H1 (cell line): ENCODE results near the gene ZNF219. TPM values are rescaled to one million over a fixed set of nuclear protein-coding genes. Genes with fewer than 3 reads are reported as not detected.

ENCODE experiments used
- CTCF ChIA-PET: fragments of 300-600 bp; sonication (Branson Sonifier 250); formaldehyde crosslinking; loops from one replicate; lab custom pipeline; 2021; ENCODE audit not compliant: partially characterized antibody; lab: Charles Lee
- POLR2A ChIA-PET: fragments of 300-600 bp; sonication (Branson Sonifier 250); formaldehyde crosslinking; loops from one replicate; lab custom pipeline; 2021; ENCODE audit warnings: inconsistent platforms; ENCODE audit not compliant: partially characterized antibody; lab: Charles Lee
- DNase-seq, 2 experiments: peaks; one replicate each; pipeline versions ENCODE4 v3.0.0 to v3.0.0-alpha.2; 2010 to 2022; ENCODE audit warnings: low spot score in 2 of 2, low read depth in 1 of 2, mixed read lengths in 1 of 2
- FAIRE-seq: peaks from 2 replicates; lab custom pipeline; 2011; peaks lifted over from hg19 to GRCh38; lab: Jason Lieb, UNC
- H2AFZ ChIP-seq: 2 replicates; pipeline ENCODE4 v1.8.1; 2012; ENCODE audit warnings: low read length, inconsistent platforms
- H2AK5ac ChIP-seq: 2 replicates; pipeline ENCODE4 v1.6.1; 2013; ENCODE audit warnings: low read depth, low read length
- H2BK120ac ChIP-seq: replicated peaks from 2 replicates; pipeline ENCODE3; 2013; ENCODE audit warnings: low read depth, low read length, inconsistent platforms
- H2BK12ac ChIP-seq: 2 replicates; pipeline ENCODE4 v1.6.1; 2013; ENCODE audit warnings: low read depth, low read length
- H2BK15ac ChIP-seq: 2 replicates; pipeline ENCODE4 v1.6.1; 2013; ENCODE audit warnings: low read length
- H2BK20ac ChIP-seq: 2 replicates; pipeline ENCODE4 v1.6.1; 2013; ENCODE audit warnings: low read length
- H2BK5ac ChIP-seq: 2 replicates; pipeline ENCODE4 v1.6.1; 2013; ENCODE audit warnings: low read depth, low read length
- H3K14ac ChIP-seq: 2 replicates; pipeline ENCODE4 v1.6.1; 2013; ENCODE audit warnings: inconsistent platforms; ENCODE audit not compliant: insufficient read length
- H3K18ac ChIP-seq: 2 replicates; pipeline ENCODE4 v1.6.1; 2013; ENCODE audit warnings: low read length; ENCODE audit errors: extremely low read depth
- H3K23ac ChIP-seq: 2 replicates; pipeline ENCODE4 v1.6.1; 2013; ENCODE audit warnings: inconsistent platforms; ENCODE audit not compliant: insufficient read length
- H3K23me2 ChIP-seq: 2 replicates; pipeline ENCODE4 v1.6.1; 2013; ENCODE audit warnings: low read depth, low read length
- H3K27ac ChIP-seq: 2 replicates; pipeline ENCODE4 v1.6.1; 2011; ENCODE audit warnings: low read depth, low read length, inconsistent platforms
- H3K27me3 ChIP-seq, 4 experiments: replicated peaks in 1 of 4; 1 replicate in 1 of 4; 2 replicates in 3 of 4; pipeline versions ENCODE4 v1.6.1 to v1.8.1; 2011 to 2013; ENCODE audit warnings: low read length in 3 of 4, mild to moderate bottlenecking in 3 of 4, inconsistent platforms in 2 of 4, mixed read lengths in 2 of 4, moderate library complexity in 1 of 4; ENCODE audit not compliant: control insufficient read depth in 3 of 4, insufficient read depth in 3 of 4; ENCODE audit errors: extremely low read depth in 1 of 4
- H3K36me3 ChIP-seq, 4 experiments: 2 replicates each; pipeline versions ENCODE4 v1.6.1 to v1.8.1; 2011 to 2013; ENCODE audit warnings: mild to moderate bottlenecking in 4 of 4, low read length in 3 of 4, moderate library complexity in 2 of 4, control low read depth in 1 of 4, inconsistent platforms in 1 of 4; ENCODE audit not compliant: insufficient read depth in 4 of 4, control insufficient read depth in 2 of 4
- H3K4ac ChIP-seq: replicated peaks from 2 replicates; pipeline ENCODE3; 2013; ENCODE audit warnings: low read length, low read depth, mixed read lengths, inconsistent platforms; ENCODE audit not compliant: insufficient read length
- H3K4me1 ChIP-seq, 4 experiments: replicated peaks in 1 of 4; 1 replicate in 1 of 4; 2 replicates in 3 of 4; pipeline versions ENCODE4 v1.6.1 to v1.8.1; 2011 to 2013; ENCODE audit warnings: low read length in 3 of 4, inconsistent platforms in 2 of 4, mixed read lengths in 1 of 4; ENCODE audit not compliant: insufficient read depth in 4 of 4, control insufficient read depth in 3 of 4
- H3K4me2 ChIP-seq, 2 experiments: 2 replicates each; pipeline versions ENCODE4 v1.6.1 to v1.8.1; 2011 to 2013; ENCODE audit warnings: low read depth in 2 of 2, low read length in 2 of 2, control low read depth in 1 of 2, inconsistent platforms in 1 of 2, mild to moderate bottlenecking in 1 of 2; ENCODE audit not compliant: insufficient read depth in 1 of 2
- H3K4me3 ChIP-seq, 4 experiments: fragments of 200-600, 300-600 bp in 1 of 4; sonication (generic), shearing (Covaris generic), sonication (Bioruptor Twin) in 1 of 4; 2 replicates each; pipeline versions ENCODE4 v1.5.1 to v1.8.1; 2011 to 2016; ENCODE audit warnings: low read length in 4 of 4, low read depth in 3 of 4, control low read depth in 2 of 4, inconsistent platforms in 2 of 4, mild to moderate bottlenecking in 2 of 4, mixed read lengths in 1 of 4, moderate library complexity in 1 of 4; ENCODE audit not compliant: insufficient read depth in 2 of 4; ENCODE audit errors: extremely low read depth in 1 of 4
- H3K56ac ChIP-seq: replicated peaks from 2 replicates; pipeline ENCODE3; 2013; ENCODE audit warnings: low read depth, mild to moderate bottlenecking, mixed read lengths, low read length, inconsistent platforms; ENCODE audit not compliant: insufficient read length
- H3K79me1 ChIP-seq: 2 replicates; pipeline ENCODE4 v1.6.1; 2013; ENCODE audit warnings: low read depth, low read length, control low read depth
- H3K79me2 ChIP-seq, 2 experiments: 2 replicates each; pipeline versions ENCODE4 v1.6.1 to v1.8.1; 2012 to 2013; ENCODE audit warnings: low read length in 2 of 2, mild to moderate bottlenecking in 2 of 2, inconsistent platforms in 1 of 2; ENCODE audit not compliant: insufficient read depth in 2 of 2, control insufficient read depth in 1 of 2
- H3K9ac ChIP-seq, 4 experiments: replicated peaks in 1 of 4; 1 replicate in 1 of 4; 2 replicates in 3 of 4; pipeline versions ENCODE4 v1.6.1 to v1.8.1; 2011 to 2013; ENCODE audit warnings: low read depth in 3 of 4, low read length in 3 of 4, control low read depth in 2 of 4, mild to moderate bottlenecking in 2 of 4, moderate library complexity in 2 of 4, inconsistent platforms in 1 of 4; ENCODE audit errors: extremely low read depth in 1 of 4
- H3K9me3 ChIP-seq, 2 experiments: 2 replicates each; pipeline versions ENCODE4 v1.6.1 to v1.8.1; 2012 to 2013; ENCODE audit warnings: mild to moderate bottlenecking in 2 of 2, moderate library complexity in 2 of 2, control low read depth in 1 of 2, inconsistent platforms in 1 of 2, low read depth in 1 of 2, low read length in 1 of 2, mixed read lengths in 1 of 2; ENCODE audit not compliant: insufficient read depth in 2 of 2
- H4K20me1 ChIP-seq, 2 experiments: replicated peaks in 1 of 2; 2 replicates each; pipeline versions ENCODE3 to v1.8.1; 2011 to 2013; ENCODE audit warnings: inconsistent platforms in 2 of 2, low read length in 2 of 2, mild to moderate bottlenecking in 1 of 2; ENCODE audit not compliant: insufficient read depth in 2 of 2, control insufficient read depth in 1 of 2
- H4K5ac ChIP-seq: 2 replicates; pipeline ENCODE4 v1.6.1; 2013; ENCODE audit warnings: low read length, low read depth, mixed read lengths, inconsistent platforms; ENCODE audit not compliant: insufficient read length
- H4K8ac ChIP-seq: 2 replicates; pipeline ENCODE4 v1.8.0; 2013; ENCODE audit warnings: mild to moderate bottlenecking, moderate library complexity, low read length, inconsistent platforms; ENCODE audit not compliant: insufficient read depth; ENCODE audit errors: extremely low read depth
- H4K91ac ChIP-seq: replicated peaks from 2 replicates; pipeline ENCODE3; 2013; ENCODE audit warnings: low read length, mixed read lengths, inconsistent platforms; ENCODE audit not compliant: insufficient read length
- CBX5 ChIP-seq: fragments of 300-800, 300-1000 bp; sonication (generic); IDR thresholded peaks from 2 replicates; pipeline ENCODE4 v1.7.1; 2016; ENCODE audit warnings: antibody characterized with exemption, low read length, low read depth
- TCF12 ChIP-seq: IDR thresholded peaks from 2 replicates; pipeline ENCODE4 v1.6.1; 2011; ENCODE audit warnings: low read depth, mild to moderate bottlenecking, low read length
- WGBS, 2 experiments: shearing (Covaris generic) in 1 of 2; methylation state at CpG; one replicate each; pipeline versions ENCODE4 v1.1.6 to v1.1.7; 2013 to 2015; ENCODE audit warnings: low lambda C conversion rate in 2 of 2, mixed read lengths in 2 of 2, inconsistent platforms in 1 of 2, low coverage in 1 of 2, missing lambda C conversion rate in 1 of 2; ENCODE audit not compliant: insufficient replicate concordance in 2 of 2, insufficient coverage in 1 of 2, insufficient read length in 1 of 2; ENCODE audit errors: extremely low coverage in 1 of 2, missing lambda C conversion rate in 1 of 2; 5-methylcytosine and 5-hydroxymethylcytosine counted together
- polyA plus RNA-seq, 7 experiments: library from polyadenylated mRNA; depleted of rRNA in 3 of 7; stranded (reverse) in 5 of 7; unstranded in 2 of 7; fragments of >200 nt in 5 of 7; fragments of 200-250 nt in 2 of 7; gene quantifications; 1 replicate in 5 of 7; 2 replicates in 1 of 7; 4 replicates in 1 of 7; pipeline versions ENCODE4 v1.2.1 to v1.2.3, GENCODE V29; 2011 to 2013; ENCODE audit warnings: missing spikeins in 2 of 7, mixed read lengths in 2 of 7
- total RNA-seq: library from RNA; stranded (reverse); fragmentation: NEBNext Ultra II Directional; extraction: Animal tissue kit (Norgen Biotek cat#: 25700); gene quantifications from 2 replicates; pipeline ENCODE4 v1.2.1, GENCODE V29; 2021

Gene ZNF219
- total and polyA plus RNA-seq, 2 of the 8 experiments (the other 6 are each of a cell fraction or from before 2014, with no cell fraction given): 113 to 160 TPM

GRCh38 chr14:21058903-21059302 lies 39.6 kb downstream of the ZNF219 start:
- no peak overlapping the region for H3K14ac ChIP-seq
- no peak overlapping the region for H3K18ac ChIP-seq
- TF ChIP-seq CBX5 (no peak), TCF12 (no peak)
- TF ChIP-seq, all 59 proteins: peak for 0
- Histone ChIP-seq H3K9me3 (no peaks in the 10 kb centered on the region), H2BK5ac (no peak overlapping the region), H2BK20ac (no peak overlapping the region), H2BK15ac (no peak overlapping the region), H3K36me3 (no peaks in the 10 kb centered on the region), H3K23ac (no peak overlapping the region), H2AK5ac (no peak overlapping the region), H4K20me1 (no peaks in the 10 kb centered on the region), H2BK12ac (no peak overlapping the region), H3K79me1 (no peaks in the 10 kb centered on the region), H3K4me2 (no peak overlapping the region), H3K79me2 (no peaks in the 10 kb centered on the region), H3K27me3 (no peaks in the 10 kb centered on the region; a peak in 1 of 7 replicates), H3K4ac (no peak overlapping the region), H4K5ac (no peak overlapping the region), H4K91ac (no peak overlapping the region), H2AFZ (no peak overlapping the region), H3K56ac (no peak overlapping the region), H3K4me1 (peaks cover 0 to 3% (median 0%) of the 10 kb centered on the region in 4 experiments; a peak in 3 of 7 replicates), H2BK120ac (no peak overlapping the region), H3K23me2 (no peaks in the 10 kb centered on the region), H3K4me3 (no peak overlapping the region), H4K8ac (no peak overlapping the region), H3K9ac (no peak overlapping the region), H3K27ac (no peak overlapping the region)
- POLR2A ChIA-PET: interaction anchor here (1.3 to 2.2 kb wide), 4 partner anchors 10 to 34 kb away, joined by 4 to 7 read pairs (median 4); partner anchors contain the start of gene ARHGEF40
- 95% methylated on average over 5 of the region's 5 CpGs; no CpG with 5 or more reads in 1 of the 2 experiments for WGBS, 2 experiments
- CTCF ChIA-PET: interaction anchor here (1.8 to 3.4 kb wide), 3 partner anchors 25 to 44 kb away, joined by 5 to 18 read pairs (median 5); no protein-coding TSS in a partner anchor
- FAIRE-seq (no peak), DNase-seq (no peak)
